OCI-LY7 (cell line): ENCODE results near the gene SMURF1. TPM values are rescaled to one million over a fixed set of nuclear protein-coding genes. Genes with fewer than 3 reads are reported as not detected.

ENCODE experiments used
- BruUV-seq: library from RNA; stranded (reverse); fragments of 400-500 nt; replicated peaks from 2 replicates; lab custom pipeline; 2021; lab: Mats Ljungman, UMichigan
- CTCF ChIA-PET: fragments of 300-600 bp; sonication (Branson Sonifier 250); formaldehyde crosslinking; loops from one replicate; lab custom pipeline; 2022; ENCODE audit warnings: antibody characterized with exemption; ENCODE audit not compliant: unreplicated experiment; lab: Charles Lee
- POLR2A ChIA-PET: fragments of 300-600 bp; sonication (Branson Sonifier 250); formaldehyde crosslinking; loops from one replicate; lab custom pipeline; 2022; ENCODE audit warnings: antibody characterized with exemption; lab: Charles Lee
- DNase-seq: peaks from one replicate; pipeline ENCODE4 v3.0.0-alpha.2; 2015; ENCODE audit warnings: low spot score
- H2AFZ ChIP-seq: fragments of 200-600 bp; sonication (generic), shearing (Covaris generic); 2 replicates; pipeline ENCODE4 v1.6.1; 2014; ENCODE audit warnings: mild to moderate bottlenecking, antibody characterized with exemption, low read length, moderate library complexity
- H3K27ac ChIP-seq: fragments of 200-600 bp; sonication (generic); 2 replicates; pipeline ENCODE4 v1.5.1; 2014; ENCODE audit warnings: mixed run types, low read depth, mild to moderate bottlenecking, moderate library complexity, low read length, inconsistent platforms; ENCODE audit not compliant: poor library complexity, severe bottlenecking
- H3K36me3 ChIP-seq: fragments of 200-600 bp; sonication (generic); 2 replicates; pipeline ENCODE4 v1.6.1; 2014; ENCODE audit warnings: mild to moderate bottlenecking, antibody characterized with exemption, low read length, moderate library complexity, mixed read lengths; ENCODE audit not compliant: insufficient read depth
- H3K4me1 ChIP-seq: fragments of 200-600 bp; sonication (generic); 2 replicates; pipeline ENCODE4 v1.5.1; 2014; ENCODE audit warnings: mild to moderate bottlenecking, low read length; ENCODE audit not compliant: insufficient read depth, poor library complexity, severe bottlenecking
- H3K4me2 ChIP-seq: fragments of 200-600 bp; sonication (generic); 2 replicates; pipeline ENCODE4 v1.6.1; 2014; ENCODE audit warnings: mild to moderate bottlenecking, low read length
- H3K4me3 ChIP-seq: fragments of 200-600 bp; sonication (generic); 2 replicates; pipeline ENCODE4 v1.5.1; 2014; ENCODE audit warnings: mild to moderate bottlenecking, low read depth, low read length; ENCODE audit not compliant: poor library complexity, severe bottlenecking
- H3K79me2 ChIP-seq: fragments of 200-600 bp; sonication (generic); 2 replicates; pipeline ENCODE4 v1.6.1; 2016; ENCODE audit warnings: low read depth, mild to moderate bottlenecking, low read length, moderate library complexity, mixed read lengths; ENCODE audit not compliant: insufficient read depth
- H3K9me2 ChIP-seq: fragments of 200-600 bp; sonication (generic); 2 replicates; pipeline ENCODE4 v1.6.1; 2016; ENCODE audit warnings: mild to moderate bottlenecking, low read length, mixed read lengths; ENCODE audit not compliant: insufficient read depth
- H3K9me3 ChIP-seq: fragments of 200-600 bp; sonication (generic); 2 replicates; pipeline ENCODE4 v1.6.1; 2014; ENCODE audit warnings: mild to moderate bottlenecking, mixed run types, low read length, mixed read lengths
- H4K20me1 ChIP-seq: fragments of 200-600 bp; sonication (generic); 2 replicates; pipeline ENCODE4 v1.6.1; 2014; ENCODE audit warnings: mild to moderate bottlenecking, antibody characterized with exemption, low read length, moderate library complexity, mixed read lengths; ENCODE audit not compliant: insufficient read depth
- CTCF ChIP-seq: fragments of 200-600 bp; sonication (generic); conservative IDR thresholded peaks from 2 replicates; pipeline ENCODE4 v1.5.1; 2014; ENCODE audit warnings: mild to moderate bottlenecking, antibody characterized with exemption, low read length, moderate library complexity, mixed read lengths
- EZH2phosphoT487 ChIP-seq: fragments of 200-600 bp; sonication (generic); IDR thresholded peaks from 2 replicates; pipeline ENCODE4 v1.6.1; 2018; ENCODE audit warnings: low read depth, borderline replicate concordance, mild to moderate bottlenecking, mixed run types, antibody characterized with exemption, low read length, moderate library complexity, mixed read lengths
- intact Hi-C: fragments of 100-400 bp; cut with micrococcal nuclease; formaldehyde crosslinking; loops from one replicate; pipeline ENCODE4 v1.10.0; 2022; ENCODE audit not compliant: unreplicated experiment
- total RNA-seq, 2 experiments: library from RNA; depleted of rRNA in 1 of 2; stranded (reverse); fragments of >200 nt in 1 of 2; shearing (Covaris generic) in 1 of 2; gene quantifications; 2 replicates each; pipeline ENCODE4 v1.2.3, GENCODE V29; 2014 to 2022

Gene SMURF1
- total RNA-seq, 2 experiments from 2014 or later = 11.5 to 17.8 TPM

GRCh38 chr7:99011706-99012404, 132.1 kb downstream of the SMURF1 start:
- BruUV-seq = no TSS peak
- TF ChIP-seq EZH2phosphoT487 (no peak), CTCF (no peak)
- H2AFZ ChIP-seq = no peak overlapping the region
- peaks cover 91% of the 10 kb centered on the region for H3K36me3 ChIP-seq
- ChIA-PET CTCF (no interaction called here), POLR2A (no interaction called here)
- no peak overlapping the region for H3K4me3 ChIP-seq
- DNase-seq = no peak
- no peaks in the 10 kb centered on the region for H3K9me2 ChIP-seq
- no peaks in the 10 kb centered on the region for H3K9me3 ChIP-seq
- no peaks in the 10 kb centered on the region for H4K20me1 ChIP-seq
- no peaks in the 10 kb centered on the region for H3K4me1 ChIP-seq
- no peak overlapping the region for H3K27ac ChIP-seq
- peaks cover 3% of the 10 kb centered on the region; the same call in 1 of the 2 replicates for H3K79me2 ChIP-seq
- intact Hi-C loops = no loop called here
- no peak overlapping the region for H3K4me2 ChIP-seq

- H3K36me3 ChIP-seq = peaks cover 91% of the 10 kb centered on the region
- H3K4me2 ChIP-seq = no peak overlapping the region
- TF ChIP-seq EZH2phosphoT487 (no peak), CTCF (no peak)
- H4K20me1 ChIP-seq = no peaks in the 10 kb centered on the region
- no peak overlapping the region for H3K4me3 ChIP-seq
- no peak overlapping the region for H2AFZ ChIP-seq
- H3K27ac ChIP-seq = no peak overlapping the region
- H3K79me2 ChIP-seq = no peaks in the 10 kb centered on the region
- no peaks in the 10 kb centered on the region for H3K9me2 ChIP-seq
- H3K4me1 ChIP-seq = no peaks in the 10 kb centered on the region
- POLR2A ChIA-PET = no interaction called here
- CTCF ChIA-PET = no interaction called here
- no peak for DNase-seq
- H3K9me3 ChIP-seq = no peaks in the 10 kb centered on the region
- intact Hi-C loops = no loop called here
- no TSS peak for BruUV-seq
These were observed 132.6 kb downstream of the SMURF1 start for GRCh38 chr7:99011341-99011705.

GRCh38 chr7:99010281-99010680, 133.6 kb downstream of the SMURF1 start:
- H3K79me2 ChIP-seq = no peaks in the 10 kb centered on the region
- H3K36me3 ChIP-seq = peaks cover 93% of the 10 kb centered on the region

More at GRCh38 chr7:99010281-99010680, 133.6 kb downstream of the SMURF1 start:
- CTCF ChIA-PET = no interaction called here
- H4K20me1 ChIP-seq = no peaks in the 10 kb centered on the region
- H3K9me3 ChIP-seq = no peaks in the 10 kb centered on the region
- no peaks in the 10 kb centered on the region for H3K4me1 ChIP-seq
- TF ChIP-seq EZH2phosphoT487 (no peak), CTCF (no peak)
- POLR2A ChIA-PET = interaction anchor here (0.6 to 0.8 kb wide), 2 partner anchors 78 to 125 kb away, joined by 3 to 5 read pairs; no protein-coding TSS in a partner anchor
- no peak overlapping the region for H2AFZ ChIP-seq
- DNase-seq = no peak
- H3K4me2 ChIP-seq = no peak overlapping the region
- intact Hi-C loops = no loop called here
- BruUV-seq = no TSS peak
- no peaks in the 10 kb centered on the region for H3K9me2 ChIP-seq
- no peak overlapping the region for H3K4me3 ChIP-seq
- H3K27ac ChIP-seq = no peak overlapping the region
